Fibroblast of villous mesenchyme (primary cell): Measurements from ENCODE around the gene CEBPA. TPM values are rescaled to one million over a fixed set of nuclear protein-coding genes. Genes with fewer than 3 reads are reported as not detected.

ENCODE experiments used
- DNase-seq: peaks from one replicate; pipeline ENCODE4 v3.0.0-alpha.2; 2010; ENCODE audit warnings: low read depth
- H3K4me3 ChIP-seq: 2 replicates; pipeline ENCODE4 v1.5.1; 2011; ENCODE audit warnings: low read depth, mild to moderate bottlenecking, low read length
- total RNA-seq: library from RNA; depleted of rRNA; stranded (reverse); fragments of >200 nt; gene quantifications from 2 replicates; pipeline ENCODE4 v1.2.3, GENCODE V29; 2012
- TF ChIP-seq, protein P1 (sequence below): IDR thresholded peaks from 2 replicates; pipeline ENCODE4 v1.5.1; 2012; ENCODE audit warnings: low read depth, mild to moderate bottlenecking, low read length; ENCODE audit not compliant: insufficient read depth

CEBPA gene
- total RNA-seq, 1 donor, result under 0.01 TPM

DNA sequence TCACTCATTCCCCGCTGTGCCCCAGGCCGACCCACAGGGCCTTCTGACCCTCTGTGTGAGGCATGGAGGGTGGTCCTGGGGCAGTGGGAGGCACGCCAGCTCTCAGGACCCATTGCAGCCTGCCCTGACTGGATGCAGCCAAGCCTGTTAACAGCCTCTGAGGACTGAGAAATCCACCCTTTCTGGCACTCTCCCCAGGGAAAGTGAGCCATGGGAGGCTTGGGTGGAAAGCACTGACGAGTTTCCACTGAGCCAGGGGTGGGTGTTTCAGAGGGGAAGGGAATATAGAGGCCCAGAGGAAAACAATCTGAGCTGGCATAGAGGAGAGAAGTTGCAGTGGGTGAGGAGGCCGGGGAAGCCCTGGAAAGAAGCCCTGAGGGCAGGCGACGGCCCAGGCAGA is 46.1 kb downstream of the CEBPA start:
- TF ChIP-seq, protein P1, sequence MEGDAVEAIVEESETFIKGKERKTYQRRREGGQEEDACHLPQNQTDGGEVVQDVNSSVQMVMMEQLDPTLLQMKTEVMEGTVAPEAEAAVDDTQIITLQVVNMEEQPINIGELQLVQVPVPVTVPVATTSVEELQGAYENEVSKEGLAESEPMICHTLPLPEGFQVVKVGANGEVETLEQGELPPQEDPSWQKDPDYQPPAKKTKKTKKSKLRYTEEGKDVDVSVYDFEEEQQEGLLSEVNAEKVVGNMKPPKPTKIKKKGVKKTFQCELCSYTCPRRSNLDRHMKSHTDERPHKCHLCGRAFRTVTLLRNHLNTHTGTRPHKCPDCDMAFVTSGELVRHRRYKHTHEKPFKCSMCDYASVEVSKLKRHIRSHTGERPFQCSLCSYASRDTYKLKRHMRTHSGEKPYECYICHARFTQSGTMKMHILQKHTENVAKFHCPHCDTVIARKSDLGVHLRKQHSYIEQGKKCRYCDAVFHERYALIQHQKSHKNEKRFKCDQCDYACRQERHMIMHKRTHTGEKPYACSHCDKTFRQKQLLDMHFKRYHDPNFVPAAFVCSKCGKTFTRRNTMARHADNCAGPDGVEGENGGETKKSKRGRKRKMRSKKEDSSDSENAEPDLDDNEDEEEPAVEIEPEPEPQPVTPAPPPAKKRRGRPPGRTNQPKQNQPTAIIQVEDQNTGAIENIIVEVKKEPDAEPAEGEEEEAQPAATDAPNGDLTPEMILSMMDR, result no peak
- DNase-seq, result no peak
- H3K4me3 ChIP-seq, result no peak overlapping the region

DNA sequence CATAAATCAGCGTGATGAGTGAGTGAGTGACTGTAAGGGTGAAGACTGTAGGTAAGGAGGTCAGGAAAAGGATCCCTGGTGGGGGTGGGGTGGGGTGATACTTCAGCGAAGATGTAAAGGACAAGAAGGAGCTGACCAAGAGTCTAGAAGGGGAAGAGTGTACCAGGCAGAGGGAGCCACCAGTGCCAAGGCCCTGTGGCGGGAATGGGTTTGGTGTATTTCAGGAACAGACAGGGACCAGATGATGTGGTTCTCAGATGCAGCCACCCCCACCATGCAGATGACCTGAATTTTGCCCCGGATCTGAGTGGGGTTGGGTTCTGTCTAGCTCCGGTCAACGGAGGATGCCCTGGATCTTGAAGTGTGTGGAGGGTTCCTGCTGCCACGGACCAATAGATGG is 46.6 kb downstream of the CEBPA start:
- no peak overlapping the region for H3K4me3 ChIP-seq
- DNase-seq, result no peak
- TF ChIP-seq, protein P1, result no peak

DNA sequence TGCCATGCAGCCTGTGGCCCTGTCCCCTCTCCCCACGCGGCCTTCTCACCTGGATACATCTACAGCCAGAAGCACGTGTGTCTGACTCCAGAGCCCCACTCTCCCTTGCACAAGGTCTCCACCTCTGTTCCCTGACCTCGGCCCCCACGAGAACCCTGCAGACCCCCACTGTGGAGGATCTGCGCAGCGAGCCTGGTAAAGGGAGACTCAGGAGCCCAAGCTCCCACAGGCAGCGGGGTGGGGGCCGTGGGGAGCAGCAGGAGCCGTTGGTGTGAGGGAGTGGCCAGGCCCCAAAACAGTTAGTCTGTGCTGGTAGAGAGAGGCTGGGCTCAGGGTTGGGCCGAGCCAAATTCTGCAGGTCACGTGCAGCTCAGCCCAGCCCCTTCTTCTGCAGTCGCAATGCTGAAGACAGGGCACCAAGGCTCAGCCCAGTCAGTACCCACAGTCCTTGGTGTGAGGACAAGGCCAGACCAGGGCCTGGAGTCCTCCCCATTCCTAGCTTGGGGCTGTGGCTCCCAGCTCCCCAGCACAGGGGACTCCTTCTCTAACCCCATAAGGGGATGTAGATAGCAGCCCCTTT is 48.0 kb downstream of the CEBPA start:
- TF ChIP-seq, protein P1, result no peak
- no peak overlapping the region for H3K4me3 ChIP-seq
- DNase-seq, result no peak

DNA sequence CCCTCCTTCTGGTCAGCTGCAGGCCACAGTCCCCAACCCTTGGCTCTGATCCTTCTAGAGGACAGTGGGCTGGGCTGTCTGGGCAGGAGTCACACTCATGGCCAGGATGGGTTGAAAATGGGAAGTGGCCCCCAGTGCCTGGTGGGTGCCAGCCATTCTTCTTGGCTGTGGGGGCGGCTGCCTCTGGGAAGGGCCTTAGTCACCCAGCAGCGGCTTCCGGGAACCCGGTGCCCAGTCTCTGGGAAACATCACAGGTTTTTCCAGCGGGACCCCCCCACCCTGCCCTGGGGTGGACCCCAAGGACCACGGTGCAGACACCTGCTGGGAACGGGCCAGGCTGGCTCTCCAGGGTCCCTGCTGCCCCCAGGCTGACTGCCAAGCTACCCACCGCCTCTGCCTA is 49.4 kb downstream of the CEBPA start:
- DNase-seq, result no peak
- TF ChIP-seq, protein P1, result no peak
- H3K4me3 ChIP-seq, result no peak overlapping the region

DNA sequence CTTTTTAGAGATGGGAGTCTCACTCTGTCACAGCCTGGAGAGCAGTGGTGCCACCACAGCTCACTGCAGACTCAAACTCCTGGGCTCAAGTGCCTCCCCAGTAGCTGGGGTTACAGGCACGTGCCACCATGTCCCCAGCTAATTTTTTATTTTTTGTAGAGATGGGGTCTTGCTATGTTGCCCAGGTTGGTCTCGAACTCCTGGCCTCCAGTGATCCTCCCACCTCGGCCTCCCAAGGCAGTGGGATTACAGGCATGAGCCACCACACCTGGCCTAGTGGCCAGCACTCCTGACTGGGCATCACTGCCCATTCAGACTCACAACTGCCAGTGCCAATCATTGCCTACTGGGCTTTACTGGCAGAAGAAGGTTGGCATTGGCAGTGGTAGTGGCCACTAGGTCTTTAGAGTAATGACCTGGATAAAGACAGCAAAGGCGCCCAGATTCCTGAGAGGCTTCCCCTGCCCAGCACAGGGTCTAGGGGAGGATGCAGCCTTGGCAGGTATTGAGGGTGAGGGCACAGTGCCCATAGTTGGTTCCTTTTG is 49.8 kb downstream of the CEBPA start:
- no peak for DNase-seq
- TF ChIP-seq, protein P1, result no peak
- H3K4me3 ChIP-seq, result no peak overlapping the region

DNA sequence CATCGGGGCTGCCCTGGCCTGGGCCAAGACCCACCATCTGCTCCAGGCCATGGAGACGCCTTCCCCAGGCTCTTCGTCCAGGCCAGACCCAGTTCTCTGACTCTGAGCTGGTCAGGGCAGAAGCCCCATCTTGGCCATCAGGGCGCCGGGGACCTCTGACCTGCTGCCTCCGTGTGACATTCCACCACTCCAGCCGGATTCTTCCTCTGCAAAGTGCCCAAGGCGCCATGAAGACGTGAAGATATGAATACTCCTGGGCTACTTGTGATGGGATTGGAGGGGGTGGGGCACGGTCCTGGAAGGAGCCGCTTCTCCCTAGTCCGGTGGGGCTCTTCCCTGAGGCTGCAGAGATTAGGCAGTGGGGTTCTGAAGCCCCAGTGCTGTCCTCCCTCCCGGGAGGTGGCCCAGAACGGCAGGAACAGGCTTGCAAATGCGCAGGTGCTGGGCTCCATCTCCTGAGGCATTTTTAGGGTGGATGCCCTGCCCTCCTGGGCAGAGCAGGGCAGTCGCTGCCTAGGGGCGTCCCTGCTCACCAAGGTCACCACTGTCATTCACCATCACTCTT is 50.7 kb downstream of the CEBPA start:
- TF ChIP-seq, protein P1, result no peak
- no peak for DNase-seq
- H3K4me3 ChIP-seq, result no peak overlapping the region

DNA sequence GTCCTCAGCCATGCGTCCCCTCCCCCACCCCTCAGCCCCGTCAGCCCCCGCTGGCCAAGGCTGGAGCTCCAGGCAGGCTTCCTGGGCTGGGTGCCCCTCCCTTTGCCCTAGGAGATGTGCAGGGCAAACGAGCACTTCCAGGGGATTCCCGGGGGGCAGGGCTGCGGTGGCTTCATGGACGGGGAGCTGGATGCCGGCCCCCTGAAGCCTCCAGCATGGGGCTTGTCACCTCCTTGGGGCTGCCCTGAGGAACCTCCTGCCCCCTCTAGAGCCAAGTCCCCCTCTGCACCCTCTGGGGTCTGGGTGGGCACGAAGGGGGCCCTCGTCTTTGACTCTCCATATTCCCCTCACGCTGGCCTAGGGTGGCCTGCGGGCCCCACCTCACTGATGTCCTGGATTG is 51.3 kb downstream of the CEBPA start:
- TF ChIP-seq, protein P1, result no peak
- DNase-seq, result no peak

More for the DNA sequence above, 51.3 kb downstream of the CEBPA start:
- no peak overlapping the region for H3K4me3 ChIP-seq
